Glutamatergic neuron (in vitro differentiated cells): ENCODE data around the gene MYCN. TPM values are rescaled to one million over a fixed set of nuclear protein-coding genes. Genes with fewer than 3 reads are reported as not detected.

ENCODE experiments used
- DNase-seq: peaks from one replicate; pipeline ENCODE4 v3.0.0; 2022
- H3K27ac Mint-ChIP-seq: one replicate; pipeline ENCODE4 v1.8.0; 2020; ENCODE audit warnings: mild to moderate bottlenecking, mixed read lengths, inconsistent platforms; ENCODE audit not compliant: unreplicated experiment
- H3K27me3 Mint-ChIP-seq: one replicate; pipeline ENCODE4 v1.8.0; 2020; ENCODE audit warnings: mild to moderate bottlenecking, moderate library complexity, mixed read lengths, inconsistent platforms; ENCODE audit not compliant: unreplicated experiment
- H3K36me3 Mint-ChIP-seq: one replicate; pipeline ENCODE4 v1.8.0; 2020; ENCODE audit warnings: mild to moderate bottlenecking, mixed read lengths, inconsistent platforms; ENCODE audit not compliant: unreplicated experiment
- H3K4me1 Mint-ChIP-seq: one replicate; pipeline ENCODE4 v1.8.0; 2020; ENCODE audit warnings: mild to moderate bottlenecking, low read depth, mixed read lengths, inconsistent platforms; ENCODE audit not compliant: unreplicated experiment
- H3K4me3 Mint-ChIP-seq: one replicate; pipeline ENCODE4 v1.8.0; 2020; ENCODE audit warnings: mild to moderate bottlenecking, mixed read lengths, inconsistent platforms; ENCODE audit not compliant: unreplicated experiment
- H3K9me3 Mint-ChIP-seq: one replicate; pipeline ENCODE4 v1.8.0; 2020; ENCODE audit warnings: mild to moderate bottlenecking, moderate library complexity, mixed read lengths, inconsistent platforms; ENCODE audit not compliant: unreplicated experiment
- total RNA-seq: library from RNA; stranded (reverse); fragmentation: NEBNext Ultra II Directional; extraction: Animal tissue kit (Norgen Biotek cat#: 25700); gene quantifications from one replicate; pipeline ENCODE4 v1.2.1, GENCODE V29; 2021; ENCODE audit not compliant: unreplicated experiment
- TF ChIP-seq, protein P1 (sequence below): fragments of 200-600 bp; sonication (generic); IDR thresholded peaks from one replicate; pipeline ENCODE4 v1.5.0; 2021; ENCODE audit not compliant: partially characterized antibody, unreplicated experiment

Gene MYCN
- total RNA-seq, 1 donor from 2014 or later = 43.8 TPM

DNA sequence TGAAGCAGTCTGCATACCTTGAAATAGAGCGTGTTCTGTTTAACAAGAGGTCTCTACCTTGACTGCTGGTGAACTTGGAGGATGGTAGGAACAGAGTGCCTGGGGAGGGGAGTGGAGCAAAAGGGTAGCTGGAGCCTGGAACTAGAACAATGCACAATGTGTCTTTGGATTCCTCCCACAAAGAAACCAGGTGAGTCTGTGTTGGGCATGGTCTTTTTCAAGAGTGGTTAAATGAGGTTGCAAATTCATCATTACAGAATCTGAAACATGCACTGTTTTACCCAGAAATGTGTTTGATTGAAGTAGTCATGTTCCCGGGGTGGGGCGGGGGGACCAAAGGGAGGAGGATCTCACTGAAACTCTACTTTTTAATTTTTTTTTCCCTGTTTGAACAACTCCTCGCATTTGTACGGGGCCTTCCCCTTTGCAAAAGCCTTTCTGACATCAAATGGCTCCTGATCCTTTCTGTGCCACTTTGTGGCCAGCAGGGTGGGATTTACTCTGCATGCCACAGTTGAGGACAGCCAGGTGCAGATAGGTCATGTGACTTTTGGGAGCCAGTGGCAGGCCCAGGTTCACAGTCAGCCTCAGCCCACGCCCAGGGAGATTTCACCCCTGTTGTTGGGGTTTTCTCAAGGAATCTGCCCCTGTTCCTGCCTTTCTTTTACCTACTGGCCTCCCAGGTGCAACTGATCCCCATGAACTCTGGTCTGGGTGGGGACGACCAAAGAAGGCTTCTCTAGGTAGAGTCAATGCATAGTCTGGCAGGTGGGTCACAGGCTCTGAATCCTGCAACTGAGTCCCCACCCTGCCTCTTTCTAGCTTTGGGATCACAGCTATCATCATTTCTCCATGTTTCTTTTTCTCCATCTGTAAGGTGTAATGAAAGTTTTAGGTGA, 28.2 kb downstream of the MYCN start:
- no peaks in the 10 kb centered on the region for H3K4me1 Mint-ChIP-seq
- no peaks in the 10 kb centered on the region for H3K36me3 Mint-ChIP-seq
- no peak for DNase-seq
- no peak overlapping the region for H3K4me3 Mint-ChIP-seq
- H3K9me3 Mint-ChIP-seq = no peaks in the 10 kb centered on the region
- TF ChIP-seq, protein P1, sequence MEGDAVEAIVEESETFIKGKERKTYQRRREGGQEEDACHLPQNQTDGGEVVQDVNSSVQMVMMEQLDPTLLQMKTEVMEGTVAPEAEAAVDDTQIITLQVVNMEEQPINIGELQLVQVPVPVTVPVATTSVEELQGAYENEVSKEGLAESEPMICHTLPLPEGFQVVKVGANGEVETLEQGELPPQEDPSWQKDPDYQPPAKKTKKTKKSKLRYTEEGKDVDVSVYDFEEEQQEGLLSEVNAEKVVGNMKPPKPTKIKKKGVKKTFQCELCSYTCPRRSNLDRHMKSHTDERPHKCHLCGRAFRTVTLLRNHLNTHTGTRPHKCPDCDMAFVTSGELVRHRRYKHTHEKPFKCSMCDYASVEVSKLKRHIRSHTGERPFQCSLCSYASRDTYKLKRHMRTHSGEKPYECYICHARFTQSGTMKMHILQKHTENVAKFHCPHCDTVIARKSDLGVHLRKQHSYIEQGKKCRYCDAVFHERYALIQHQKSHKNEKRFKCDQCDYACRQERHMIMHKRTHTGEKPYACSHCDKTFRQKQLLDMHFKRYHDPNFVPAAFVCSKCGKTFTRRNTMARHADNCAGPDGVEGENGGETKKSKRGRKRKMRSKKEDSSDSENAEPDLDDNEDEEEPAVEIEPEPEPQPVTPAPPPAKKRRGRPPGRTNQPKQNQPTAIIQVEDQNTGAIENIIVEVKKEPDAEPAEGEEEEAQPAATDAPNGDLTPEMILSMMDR = no peak
- H3K27ac Mint-ChIP-seq = no peak overlapping the region
- H3K27me3 Mint-ChIP-seq = peaks cover 4% of the 10 kb centered on the region

DNA sequence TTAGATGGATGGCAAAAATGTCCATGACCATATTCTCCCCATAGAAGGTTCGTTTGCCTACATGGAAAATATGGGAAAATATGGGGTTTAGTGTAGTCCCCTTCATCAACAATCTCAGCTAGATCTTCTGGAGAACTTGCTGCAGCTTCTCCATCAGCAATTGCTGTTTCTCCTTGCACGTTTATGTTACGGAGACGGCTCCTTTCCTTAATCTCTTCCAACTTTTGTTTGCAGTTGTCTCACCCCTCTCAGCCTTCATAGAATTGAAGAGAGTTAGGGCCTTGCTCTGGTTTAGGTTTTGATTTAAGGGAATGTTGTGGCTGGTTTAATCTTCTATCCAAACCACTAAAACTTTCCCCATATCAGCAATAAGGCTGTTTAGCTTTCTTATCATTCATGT, 28.9 kb downstream of the MYCN start:
- no peaks in the 10 kb centered on the region for H3K9me3 Mint-ChIP-seq
- TF ChIP-seq, protein P1 = no peak
- no peak overlapping the region for H3K27ac Mint-ChIP-seq
- H3K36me3 Mint-ChIP-seq = no peaks in the 10 kb centered on the region
- H3K27me3 Mint-ChIP-seq = peaks cover 4% of the 10 kb centered on the region
- H3K4me1 Mint-ChIP-seq = no peaks in the 10 kb centered on the region
- DNase-seq = no peak
- no peak overlapping the region for H3K4me3 Mint-ChIP-seq

DNA sequence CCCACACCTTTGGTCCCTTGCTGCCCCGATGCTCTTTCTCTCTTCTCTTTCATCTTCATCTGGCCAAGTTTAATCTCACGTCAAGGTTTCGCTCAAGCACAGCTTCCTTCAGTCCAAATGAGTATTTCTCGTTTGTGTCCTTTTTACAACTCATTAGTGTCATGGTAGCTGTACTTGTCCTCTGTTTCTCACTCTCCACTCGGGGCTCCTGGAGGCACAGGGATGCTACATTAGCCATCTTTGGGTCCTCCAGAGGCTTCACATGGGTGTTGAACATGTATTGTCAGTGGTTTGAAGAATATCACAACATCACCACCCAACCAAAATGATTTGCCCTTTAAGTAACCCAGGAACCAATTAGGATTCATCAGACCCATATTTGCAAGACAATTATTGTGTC, 30.4 kb downstream of the MYCN start:
- no peaks in the 10 kb centered on the region for H3K9me3 Mint-ChIP-seq
- no peak overlapping the region for H3K4me3 Mint-ChIP-seq
- no peak for DNase-seq
- no peaks in the 10 kb centered on the region for H3K4me1 Mint-ChIP-seq
- H3K27me3 Mint-ChIP-seq = peaks cover 4% of the 10 kb centered on the region
- no peaks in the 10 kb centered on the region for H3K36me3 Mint-ChIP-seq
- TF ChIP-seq, protein P1 = no peak
- no peak overlapping the region for H3K27ac Mint-ChIP-seq

DNA sequence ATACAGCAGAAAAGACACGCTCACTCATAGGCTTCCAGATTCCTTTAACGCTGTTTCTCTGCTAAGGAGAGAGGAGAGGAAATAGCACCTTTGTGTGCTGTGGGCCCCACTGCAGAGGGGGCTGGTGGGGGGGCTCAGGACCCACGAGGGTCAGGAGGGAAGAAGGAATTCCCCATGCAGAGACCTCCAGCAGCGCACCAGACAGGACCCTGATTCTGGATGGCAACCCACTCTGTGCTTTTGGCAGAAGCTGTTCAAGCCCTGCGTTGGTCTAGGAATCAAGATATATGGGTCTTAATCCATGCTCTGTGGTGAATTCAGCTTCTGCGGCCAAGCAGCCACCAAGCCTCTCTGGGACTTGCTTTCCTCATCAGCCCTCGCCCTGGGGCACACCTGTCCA, 31.0 kb downstream of the MYCN start:
- peaks cover 4% of the 10 kb centered on the region for H3K27me3 Mint-ChIP-seq
- DNase-seq = no peak
- no peak overlapping the region for H3K27ac Mint-ChIP-seq
- no peaks in the 10 kb centered on the region for H3K36me3 Mint-ChIP-seq
- H3K9me3 Mint-ChIP-seq = no peaks in the 10 kb centered on the region
- no peak overlapping the region for H3K4me3 Mint-ChIP-seq
- TF ChIP-seq, protein P1 = no peak
- no peaks in the 10 kb centered on the region for H3K4me1 Mint-ChIP-seq

DNA sequence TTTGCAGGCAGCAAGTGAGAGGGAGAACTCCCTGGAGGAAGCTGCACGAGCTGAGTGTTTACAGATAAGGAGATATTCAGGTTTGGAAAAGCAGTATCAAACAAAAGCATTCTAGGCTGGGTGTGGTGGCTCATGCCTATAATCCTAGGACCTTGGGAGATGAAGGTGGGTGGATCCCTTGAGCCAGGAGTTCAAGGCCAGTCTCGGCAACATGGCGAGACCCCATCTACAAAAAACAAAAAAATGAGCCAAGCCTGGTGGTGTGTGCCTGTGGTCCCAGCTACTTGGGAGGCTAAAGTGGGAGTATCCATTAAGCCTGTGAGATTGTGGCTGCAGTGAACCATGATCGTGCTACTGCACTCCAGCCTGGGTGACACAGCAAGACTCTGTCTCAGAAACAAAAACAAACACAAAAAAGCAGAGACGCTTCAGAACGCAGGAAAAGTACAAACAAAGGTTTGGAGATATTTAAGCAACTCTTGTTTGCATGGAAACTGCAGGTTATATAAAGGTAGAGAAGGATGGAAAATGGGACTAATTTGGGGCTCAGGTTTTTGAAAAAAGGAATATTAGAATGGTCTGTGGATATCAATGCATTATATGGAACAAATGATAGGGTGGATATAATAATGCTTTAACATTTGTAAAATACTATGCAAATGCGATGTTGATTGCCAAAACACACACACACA, 31.6 kb downstream of the MYCN start:
- Mint-ChIP-seq H3K36me3 (no peaks in the 10 kb centered on the region), H3K4me3 (no peak overlapping the region), H3K27ac (no peak overlapping the region), H3K27me3 (peaks cover 2% of the 10 kb centered on the region), H3K9me3 (no peaks in the 10 kb centered on the region), H3K4me1 (no peaks in the 10 kb centered on the region)
- TF ChIP-seq, protein P1 = no peak
- no peak for DNase-seq
